AG09319 (cell line): ENCODE data around the gene NUMB.

Experiments used
- DNase-seq: peaks from one replicate; pipeline ENCODE4 v3.0.0-alpha.2; 2010; ENCODE audit warnings: low read depth; ENCODE audit errors: extremely low read depth
- CTCF ChIP-seq: IDR thresholded peaks from 2 replicates; pipeline ENCODE4 v1.5.1; 2011; ENCODE audit warnings: low read depth, mild to moderate bottlenecking, inconsistent platforms, low read length, moderate library complexity

NUMB gene

GRCh38 chr14:73259837-73260236, 198.5 kb downstream of the NUMB start:
- no peak for DNase-seq
- no peak for TF ChIP-seq CTCF

GRCh38 chr14:73258845-73259611, 199.3 kb downstream of the NUMB start:
- no peak for DNase-seq

GRCh38 chr14:73258076-73258475, 200.3 kb downstream of the NUMB start:
- TF ChIP-seq CTCF = no peak
- DNase-seq = no peak

More at GRCh38 chr14:73258845-73259611, 199.3 kb downstream of the NUMB start:
- TF ChIP-seq CTCF = no peak

GRCh38 chr14:73255693-73256225, 202.6 kb downstream of the NUMB start:
- TF ChIP-seq CTCF = no peak
- DNase-seq = no peak

GRCh38 chr14:73255005-73255400, 203.3 kb downstream of the NUMB start:
- no peak for TF ChIP-seq CTCF
- DNase-seq = no peak

- no peak for TF ChIP-seq CTCF
- DNase-seq = no peak
Measured at GRCh38 chr14:73254247-73255004, 203.9 kb downstream of the NUMB start.

- DNase-seq = no peak
- no peak for TF ChIP-seq CTCF
Measured at GRCh38 chr14:73253721-73254120, 204.6 kb downstream of the NUMB start.
